B cell (primary cell): ENCODE measurements around the gene HSD17B12. TPM values are rescaled to one million over a fixed set of nuclear protein-coding genes. Genes with fewer than 3 reads are reported as not detected.

Experiments
- ATAC-seq: fragments of 200-7000 bp; cut with Tn5 transposase; one replicate; pipeline ENCODE4 v1.10.0; 2021; ENCODE audit warnings: low read depth, mild to moderate bottlenecking, moderate number of reproducible peaks, moderate library complexity
- CTCF ChIA-PET: fragments of 350-600 bp; sonication (Branson Sonifier 250); formaldehyde crosslinking; loops from one replicate; lab custom pipeline; 2021; ENCODE audit warnings: antibody characterized with exemption, inconsistent platforms; lab: Charles Lee
- POLR2A ChIA-PET: fragments of 350-600 bp; sonication (Branson Sonifier 250); formaldehyde crosslinking; loops from one replicate; lab custom pipeline; 2021; ENCODE audit warnings: antibody characterized with exemption; lab: Charles Lee
- DNase-seq: peaks from one replicate; pipeline ENCODE4 v3.0.0; 2013
- H2AFZ ChIP-seq: 2 replicates; pipeline ENCODE4 v1.6.1; 2012; ENCODE audit warnings: mild to moderate bottlenecking, low read depth, low read length; ENCODE audit not compliant: insufficient read depth, poor library complexity, severe bottlenecking
- H3K27ac ChIP-seq, 2 donors: 1 replicate in 1 of 2; 2 replicates in 1 of 2; pipeline ENCODE4 v1.5.1; 2012 to 2013; ENCODE audit warnings: low read length in 2 of 2, mild to moderate bottlenecking in 2 of 2, moderate library complexity in 1 of 2
- H3K27me3 ChIP-seq, 4 experiments: fragments of 200-600 bp in 1 of 4; sonication (generic) in 1 of 4; replicated peaks in 1 of 4; 1 replicate in 2 of 4; 2 replicates in 2 of 4; pipeline versions ENCODE4 v1.6.1 to v1.7.0; 2013 to 2016; ENCODE audit warnings: low read length in 3 of 4, mild to moderate bottlenecking in 2 of 4, mixed read lengths in 1 of 4, moderate library complexity in 1 of 4; ENCODE audit not compliant: insufficient read depth in 4 of 4, control insufficient read depth in 3 of 4; ENCODE audit errors: control extremely low read depth in 1 of 4
- H3K36me3 ChIP-seq, 2 experiments: replicated peaks in 1 of 2; 1 replicate in 1 of 2; 2 replicates in 1 of 2; pipeline versions ENCODE4 v1.6.1 to v1.7.1; 2013; ENCODE audit warnings: low read length in 1 of 2; ENCODE audit not compliant: insufficient read depth in 2 of 2, control insufficient read depth in 1 of 2; ENCODE audit errors: control extremely low read depth in 1 of 2, extremely low read depth in 1 of 2
- H3K4me1 ChIP-seq, 2 donors: fragments of 200-600 bp in 1 of 2; sonication (generic) in 1 of 2; 1 replicate in 1 of 2; 2 replicates in 1 of 2; pipeline versions ENCODE4 v1.5.1 to v1.6.1; 2013 to 2017; ENCODE audit warnings: low read length in 2 of 2; ENCODE audit not compliant: control insufficient read depth in 2 of 2, insufficient read depth in 2 of 2
- H3K4me2 ChIP-seq: replicated peaks from 2 replicates; pipeline ENCODE3; 2012; ENCODE audit warnings: mild to moderate bottlenecking, low read depth, low read length; ENCODE audit not compliant: poor library complexity, severe bottlenecking
- H3K4me3 ChIP-seq, 5 experiments: fragments of 200-600 bp in 1 of 5; sonication (generic) in 1 of 5; 1 replicate in 3 of 5; 2 replicates in 2 of 5; pipeline versions ENCODE4 v1.5.1 to v1.7.0; 2011 to 2016; ENCODE audit warnings: low read length in 4 of 5, mild to moderate bottlenecking in 4 of 5, low read depth in 2 of 5, control low read depth in 1 of 5, moderate library complexity in 1 of 5; ENCODE audit not compliant: insufficient read depth in 1 of 5; ENCODE audit errors: control extremely low read depth in 1 of 5, extremely low read depth in 1 of 5
- H3K79me2 ChIP-seq: fragments of 200-600 bp; sonication (generic); one replicate; pipeline ENCODE4 v1.6.0; 2016; ENCODE audit warnings: low read length; ENCODE audit not compliant: control insufficient read depth, insufficient read depth
- H3K9ac ChIP-seq: fragments of 200-600 bp; sonication (generic); 2 replicates; pipeline ENCODE4 v1.6.1; 2017; ENCODE audit warnings: mild to moderate bottlenecking, low read length, moderate library complexity
- H3K9me3 ChIP-seq, 3 donors: one replicate each; pipeline versions ENCODE4 v1.6.1 to v1.7.1; 2013; ENCODE audit warnings: low read length in 2 of 3; ENCODE audit not compliant: control insufficient read depth in 2 of 3, insufficient read depth in 1 of 3; ENCODE audit errors: control extremely low read depth in 1 of 3
- H4K20me1 ChIP-seq: 2 replicates; pipeline ENCODE4 v1.6.0; 2012; ENCODE audit warnings: mild to moderate bottlenecking, low read length; ENCODE audit not compliant: insufficient read depth, control insufficient read depth, poor library complexity, severe bottlenecking
- H3K27ac Mint-ChIP-seq: one replicate; pipeline ENCODE4 v1.8.0; 2021; ENCODE audit warnings: mixed read lengths
- H3K27me3 Mint-ChIP-seq: one replicate; pipeline ENCODE4 v1.8.0; 2021; ENCODE audit warnings: mixed read lengths
- H3K4me1 Mint-ChIP-seq: one replicate; pipeline ENCODE4 v1.8.0; 2021; ENCODE audit warnings: mixed read lengths
- H3K4me3 Mint-ChIP-seq: one replicate; pipeline ENCODE4 v1.8.0; 2021; ENCODE audit warnings: mixed read lengths
- H3K9me3 Mint-ChIP-seq: one replicate; pipeline ENCODE4 v1.8.0; 2022; ENCODE audit warnings: mixed read lengths; ENCODE audit not compliant: insufficient read depth
- EZH2 ChIP-seq: IDR thresholded peaks from 2 replicates; pipeline ENCODE4 v1.6.1; 2012; ENCODE audit warnings: borderline replicate concordance, low read depth, mild to moderate bottlenecking, moderate library complexity, low read length; ENCODE audit not compliant: insufficient read depth, poor library complexity, severe bottlenecking
- WGBS: methylation state at CpG from one replicate; pipeline ENCODE4 v1.1.5; 2013; ENCODE audit warnings: missing lambda C conversion rate; ENCODE audit not compliant: insufficient coverage; 5-methylcytosine and 5-hydroxymethylcytosine counted together
- intact Hi-C: fragments of 100-400 bp; cut with micrococcal nuclease; formaldehyde crosslinking; loops from one replicate; pipeline ENCODE4 v1.10.0; 2022
- polyA plus RNA-seq: library from polyadenylated mRNA; depleted of rRNA; stranded (reverse); fragments of >200 nt; gene quantifications from 2 replicates; pipeline ENCODE4 v1.2.3, GENCODE V29; 2012
- total RNA-seq, 2 donors: library from RNA; stranded (reverse); fragments of 120-200 nt in 1 of 2; gene quantifications; 1 replicate in 1 of 2; 2 replicates in 1 of 2; pipeline versions ENCODE4 v1.2.3 to v1.2.4, GENCODE V29; 2013 to 2022
- TF ChIP-seq, protein P1 (sequence below): fragments of 200-600 bp; IDR thresholded peaks from one replicate; pipeline ENCODE4 v1.8.0; 2022; ENCODE audit warnings: antibody characterized with exemption, mild to moderate bottlenecking

Gene HSD17B12
- total and polyA plus RNA-seq, 2 donors (not counting 1 experiment from before 2014, with no cell fraction given): 13.1 to 34.6 TPM

DNA sequence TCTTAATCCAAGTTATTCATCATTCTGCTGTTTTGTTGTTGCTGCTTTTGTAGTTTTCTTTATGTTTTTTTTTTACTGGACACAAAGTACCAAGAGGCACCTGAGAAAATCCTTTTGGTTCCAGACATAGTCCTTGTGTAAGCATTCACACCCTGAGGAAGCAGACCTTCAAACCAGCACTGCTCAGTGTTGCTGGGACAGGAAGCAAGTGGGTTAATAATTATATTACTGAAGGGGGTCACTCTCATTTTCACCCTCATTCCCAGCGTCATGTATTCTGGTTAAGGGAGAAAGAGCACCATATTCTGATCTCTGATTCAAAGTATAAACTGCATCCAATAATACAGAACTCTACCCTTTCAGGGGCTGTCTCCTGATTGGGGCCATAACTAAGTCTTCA lies 194.2 kb downstream of the HSD17B12 start:
- WGBS: no CpG with 5 or more reads among the region's 1 CpG
- H3K9ac ChIP-seq: no peak overlapping the region
- peaks cover 72% of the 10 kb centered on the region for H3K27me3 Mint-ChIP-seq
- CTCF ChIA-PET: interaction anchor here (0.8 kb wide), 1 partner anchor 116 kb away, joined by 4 read pairs; no protein-coding TSS in a partner anchor
- no peak overlapping the region for H3K4me2 ChIP-seq
- peaks cover 0 to 50% (median 25%) of the 10 kb centered on the region in 4 experiments for H3K27me3 ChIP-seq
- H2AFZ ChIP-seq: no peak overlapping the region
- H3K79me2 ChIP-seq: no peaks in the 10 kb centered on the region
- H3K36me3 ChIP-seq: no peaks in the 10 kb centered on the region
- peaks cover 2% of the 10 kb centered on the region for H3K9me3 Mint-ChIP-seq
- no peak overlapping the region for H3K4me3 ChIP-seq
- no peak overlapping the region for H3K27ac ChIP-seq
- DNase-seq: no peak
- no peak for TF ChIP-seq EZH2
- TF ChIP-seq, protein P1, sequence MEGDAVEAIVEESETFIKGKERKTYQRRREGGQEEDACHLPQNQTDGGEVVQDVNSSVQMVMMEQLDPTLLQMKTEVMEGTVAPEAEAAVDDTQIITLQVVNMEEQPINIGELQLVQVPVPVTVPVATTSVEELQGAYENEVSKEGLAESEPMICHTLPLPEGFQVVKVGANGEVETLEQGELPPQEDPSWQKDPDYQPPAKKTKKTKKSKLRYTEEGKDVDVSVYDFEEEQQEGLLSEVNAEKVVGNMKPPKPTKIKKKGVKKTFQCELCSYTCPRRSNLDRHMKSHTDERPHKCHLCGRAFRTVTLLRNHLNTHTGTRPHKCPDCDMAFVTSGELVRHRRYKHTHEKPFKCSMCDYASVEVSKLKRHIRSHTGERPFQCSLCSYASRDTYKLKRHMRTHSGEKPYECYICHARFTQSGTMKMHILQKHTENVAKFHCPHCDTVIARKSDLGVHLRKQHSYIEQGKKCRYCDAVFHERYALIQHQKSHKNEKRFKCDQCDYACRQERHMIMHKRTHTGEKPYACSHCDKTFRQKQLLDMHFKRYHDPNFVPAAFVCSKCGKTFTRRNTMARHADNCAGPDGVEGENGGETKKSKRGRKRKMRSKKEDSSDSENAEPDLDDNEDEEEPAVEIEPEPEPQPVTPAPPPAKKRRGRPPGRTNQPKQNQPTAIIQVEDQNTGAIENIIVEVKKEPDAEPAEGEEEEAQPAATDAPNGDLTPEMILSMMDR: no peak
- no peaks in the 10 kb centered on the region for H3K4me1 Mint-ChIP-seq
- H4K20me1 ChIP-seq: no peaks in the 10 kb centered on the region
- H3K27ac Mint-ChIP-seq: no peak overlapping the region
- H3K4me1 ChIP-seq: no peaks in the 10 kb centered on the region
- POLR2A ChIA-PET: no interaction called here
- no peak overlapping the region for H3K4me3 Mint-ChIP-seq
- intact Hi-C loops: no loop called here
- ATAC-seq: no peak
- H3K9me3 ChIP-seq: peaks cover 0 to 4% (median 0%) of the 10 kb centered on the region in 3 donors
